Raji (cell line): ENCODE measurements around the gene POLR2C.

ENCODE experiments used
- POLR2A ChIP-seq: IDR thresholded peaks from 2 replicates; pipeline ENCODE4 v1.6.1; 2011; ENCODE audit warnings: low read depth, low read length, control low read depth; ENCODE audit not compliant: insufficient read depth

The POLR2C gene

DNA sequence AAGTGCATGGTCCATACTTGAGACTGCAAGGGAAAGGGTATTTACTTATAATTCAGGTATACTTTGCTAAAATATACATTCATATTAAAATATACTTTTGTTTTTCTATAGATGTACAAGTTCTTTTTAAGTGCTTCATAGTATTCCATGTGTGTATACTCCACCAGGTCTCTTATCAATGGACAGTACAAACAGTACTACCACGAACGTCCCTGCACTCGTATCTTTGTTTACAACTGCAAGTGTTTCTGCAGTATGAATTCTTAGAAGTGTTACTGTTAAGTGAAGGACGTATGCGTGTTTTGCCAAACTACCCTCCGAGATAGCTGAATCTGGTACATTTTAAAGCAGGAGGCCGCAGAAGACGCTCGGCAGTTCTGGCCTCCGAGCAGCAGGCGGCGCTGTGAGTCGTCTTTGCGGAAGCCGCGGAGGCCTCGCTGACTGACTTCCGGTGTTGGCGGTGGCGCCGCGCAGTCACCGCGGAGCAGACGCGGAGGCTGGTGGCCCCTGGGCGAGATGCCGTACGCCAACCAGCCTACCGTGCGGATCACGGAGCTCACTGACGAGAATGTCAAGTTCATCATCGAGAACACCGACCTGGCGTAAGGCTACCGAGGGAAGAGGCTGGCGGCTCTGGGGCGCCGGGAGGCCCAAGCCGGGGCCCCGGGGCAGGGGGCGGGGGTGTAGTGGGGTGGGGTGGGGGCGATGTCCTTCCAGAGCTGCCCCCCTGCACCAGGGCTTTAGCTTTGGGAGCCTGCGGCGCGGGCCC, at the start of gene POLR2C:
Gene POLR2C (plus strand): TSS at position 471 of the 769 bp plus-strand sequence. CDS start 46 bp downstream, at position 517.
- TF ChIP-seq POLR2A = peak; percentile 99

- no peak for TF ChIP-seq POLR2A
Observed at GRCh38 chr16:57413301-57413730, 49.2 kb upstream of the POLR2C start.

DNA sequence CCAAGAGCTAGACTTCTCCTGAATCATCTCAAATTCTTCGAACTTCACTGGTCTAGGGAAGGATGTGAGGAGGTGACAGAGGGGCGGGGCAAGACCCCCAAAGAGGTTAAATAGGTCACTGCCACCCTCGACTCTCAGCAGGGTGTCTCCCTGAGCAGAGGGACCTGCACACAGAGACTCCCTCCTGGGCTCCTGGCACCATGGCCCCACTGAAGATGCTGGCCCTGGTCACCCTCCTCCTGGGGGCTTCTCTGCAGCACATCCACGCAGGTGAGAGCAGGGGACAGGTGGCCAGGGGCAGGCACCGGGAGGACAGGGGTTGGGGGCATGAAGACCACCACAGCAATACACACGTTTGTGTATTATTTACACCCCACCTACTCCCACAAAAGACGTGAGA, 48.7 kb upstream of the POLR2C start:
- TF ChIP-seq POLR2A = no peak

DNA sequence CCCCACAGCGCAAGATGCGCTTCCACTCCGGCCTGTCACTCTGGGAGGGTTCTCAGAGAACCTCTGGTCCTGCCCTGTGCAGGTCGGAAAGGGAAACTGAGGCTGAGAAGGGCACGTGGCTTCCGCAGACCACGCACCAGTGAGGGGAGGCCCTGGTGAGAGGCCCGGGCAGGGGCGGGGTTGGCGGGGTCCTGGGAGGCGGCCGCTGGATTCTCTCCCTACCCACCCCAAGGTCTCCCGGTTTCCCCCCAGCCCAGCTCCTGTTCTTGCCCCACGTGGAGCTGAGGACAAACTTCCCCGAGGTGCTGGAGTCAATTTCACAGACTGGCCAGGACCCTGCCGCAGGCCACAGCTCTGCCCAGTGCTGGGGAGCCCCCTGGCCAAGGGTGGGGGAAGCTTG, 46.4 kb upstream of the POLR2C start:
- no peak for TF ChIP-seq POLR2A

GRCh38 chr16:57419506-57419905, 43.0 kb upstream of the POLR2C start:
- no peak for TF ChIP-seq POLR2A

- TF ChIP-seq POLR2A = no peak
Observed at GRCh38 chr16:57422026-57422944, 40.2 kb upstream of the POLR2C start.

DNA sequence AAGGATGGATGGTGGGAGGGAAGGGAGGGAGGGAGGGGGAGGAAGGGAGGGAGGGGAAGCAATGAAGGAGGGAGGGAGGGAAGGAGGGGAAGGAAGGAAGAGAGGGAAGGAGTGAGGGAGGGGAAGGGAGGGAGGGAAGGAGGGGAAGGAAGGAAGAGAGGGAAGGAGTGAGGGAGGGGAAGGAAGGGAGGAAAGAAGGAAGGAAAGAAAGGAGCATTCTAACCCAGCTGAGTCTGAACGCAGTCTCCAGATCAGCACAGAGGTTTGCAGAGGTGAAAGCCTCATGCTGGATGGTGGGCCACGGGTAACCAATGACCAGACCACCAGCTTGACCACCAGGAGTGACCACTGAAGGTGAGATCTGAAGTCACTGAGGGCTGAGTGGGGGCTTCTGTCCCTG, 39.3 kb upstream of the POLR2C start:
- no peak for TF ChIP-seq POLR2A

DNA sequence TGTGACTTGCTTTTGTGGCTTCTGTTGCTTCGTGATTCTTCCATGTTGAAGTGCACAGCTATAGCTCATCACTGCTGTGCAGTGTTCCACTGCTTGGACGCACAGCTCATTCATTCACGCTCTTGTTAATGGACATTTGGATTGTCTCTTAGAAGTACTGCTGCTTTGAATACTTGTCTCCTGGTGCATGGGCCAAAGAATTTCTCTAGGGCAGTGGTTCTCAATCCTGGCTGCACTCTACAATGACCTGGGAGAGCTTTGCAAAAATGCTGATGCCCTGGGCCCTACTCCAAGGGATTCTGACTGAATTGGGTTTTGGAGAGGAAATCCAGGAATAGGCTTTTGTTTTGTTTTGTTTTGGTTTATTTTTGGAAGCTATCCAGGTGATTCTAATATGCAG, 37.9 kb upstream of the POLR2C start:
- TF ChIP-seq POLR2A = no peak

- TF ChIP-seq POLR2A = no peak
Observed at GRCh38 chr16:57426356-57426755, 36.1 kb upstream of the POLR2C start.

- TF ChIP-seq POLR2A = no peak
Observed at GRCh38 chr16:57427307-57427706, 35.2 kb upstream of the POLR2C start.

GRCh38 chr16:57427824-57428223, 34.7 kb upstream of the POLR2C start:
- TF ChIP-seq POLR2A = no peak

- no peak for TF ChIP-seq POLR2A
Observed at GRCh38 chr16:57430955-57431354, 31.5 kb upstream of the POLR2C start.

DNA sequence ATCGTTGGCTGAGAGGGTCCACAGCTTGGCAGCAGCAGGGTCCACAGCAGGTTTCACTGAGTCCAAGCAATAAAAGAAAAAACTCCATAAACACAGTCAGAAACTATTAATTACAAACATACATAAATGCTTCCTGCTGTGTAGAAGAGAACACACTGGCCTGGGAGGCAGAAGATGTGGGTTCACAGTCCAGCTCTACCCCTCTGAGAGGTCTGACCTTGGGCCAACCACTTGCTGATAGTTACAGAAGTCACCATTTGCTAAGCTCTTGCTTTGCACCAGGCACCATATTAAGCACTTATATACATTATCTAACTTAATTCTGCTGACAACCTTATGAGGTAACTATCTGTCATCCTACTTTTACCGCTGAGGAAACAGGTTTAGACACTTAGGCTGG, 30.0 kb upstream of the POLR2C start:
- TF ChIP-seq POLR2A = no peak

DNA sequence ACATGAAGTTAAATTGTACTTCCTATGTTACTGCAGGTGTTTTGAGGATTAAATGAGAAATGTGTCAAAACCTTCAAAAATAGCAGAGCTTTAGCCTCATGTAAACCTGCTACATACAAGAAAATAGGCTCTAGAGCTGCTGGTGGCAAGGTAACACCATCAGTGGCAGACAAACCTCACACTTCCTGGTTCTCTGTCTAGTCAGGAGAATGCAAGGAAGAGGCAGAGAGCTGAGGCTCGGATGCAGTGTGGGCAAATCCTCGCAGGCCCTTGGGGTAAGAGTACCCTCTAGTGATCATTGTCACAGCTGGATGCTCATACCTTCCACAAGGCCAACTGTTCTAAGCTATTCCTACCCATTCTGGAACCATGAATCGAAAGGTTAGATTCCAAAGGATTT, 29.5 kb upstream of the POLR2C start:
- no peak for TF ChIP-seq POLR2A

GRCh38 chr16:57434003-57434402, 28.5 kb upstream of the POLR2C start:
- no peak for TF ChIP-seq POLR2A

- TF ChIP-seq POLR2A = no peak
Observed at GRCh38 chr16:57435838-57436237, 26.6 kb upstream of the POLR2C start.
